GM18907 (cell line): ENCODE data around the gene CPXM2.

ENCODE experiments used
- ATAC-seq: cut with Tn5 transposase; IDR thresholded peaks from one replicate; pipeline ENCODE4 v1.9.1; 2021; ENCODE audit warnings: mild to moderate bottlenecking, moderate library complexity; ENCODE audit not compliant: unreplicated experiment

CPXM2 gene

DNA sequence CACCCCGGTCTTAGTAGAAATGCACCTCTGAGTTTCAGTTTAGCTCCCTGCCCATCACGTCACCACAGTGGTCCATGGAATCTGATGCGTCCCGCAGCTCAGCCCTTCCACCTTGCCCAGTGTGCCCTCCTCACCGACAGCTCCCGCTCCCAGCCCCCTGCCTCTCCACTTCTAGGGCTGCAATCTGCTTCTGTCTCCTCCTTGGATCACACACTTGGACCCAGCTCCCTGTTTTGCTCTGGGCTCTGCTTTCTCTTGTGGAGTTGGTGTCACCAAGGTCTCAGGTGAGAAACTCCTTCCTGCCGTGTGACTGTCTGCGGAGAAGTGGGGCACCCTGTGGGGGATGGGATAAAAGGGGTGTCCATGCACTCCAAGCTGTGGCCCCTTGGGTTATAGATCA, 187.5 kb downstream of the CPXM2 start:
- no peak for ATAC-seq

DNA sequence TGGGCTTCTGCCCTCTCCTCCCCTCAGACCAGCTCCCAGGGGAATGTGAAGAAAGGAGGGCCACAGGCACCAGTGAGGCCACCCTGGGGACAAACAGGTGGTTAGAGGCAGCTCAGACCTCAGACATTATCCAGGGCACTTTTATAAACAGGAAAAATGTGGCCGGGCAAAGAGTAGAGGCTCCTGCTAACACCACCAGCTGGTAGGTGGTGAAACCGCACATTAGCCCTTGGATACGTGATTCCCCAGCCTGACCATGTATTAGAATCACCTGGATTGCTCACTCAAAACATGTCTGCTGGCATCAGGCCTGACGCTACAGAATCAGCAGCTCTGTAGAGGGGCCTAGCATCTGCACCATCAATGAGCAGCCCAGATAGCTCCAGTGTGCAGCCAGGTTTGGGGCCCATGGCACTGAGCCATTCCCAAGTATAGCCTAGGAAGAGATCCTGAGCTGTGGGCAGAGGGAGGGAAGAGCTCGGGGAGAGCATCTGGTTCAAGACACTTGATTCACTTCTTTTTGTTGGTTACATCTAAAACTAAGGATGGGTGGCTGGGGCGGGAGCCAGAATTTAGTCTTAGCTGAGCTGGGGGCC, 188.3 kb downstream of the CPXM2 start:
- no peak for ATAC-seq
